Measurements from ENCODE around the gene KCNJ11.

The KCNJ11 gene

DNA sequence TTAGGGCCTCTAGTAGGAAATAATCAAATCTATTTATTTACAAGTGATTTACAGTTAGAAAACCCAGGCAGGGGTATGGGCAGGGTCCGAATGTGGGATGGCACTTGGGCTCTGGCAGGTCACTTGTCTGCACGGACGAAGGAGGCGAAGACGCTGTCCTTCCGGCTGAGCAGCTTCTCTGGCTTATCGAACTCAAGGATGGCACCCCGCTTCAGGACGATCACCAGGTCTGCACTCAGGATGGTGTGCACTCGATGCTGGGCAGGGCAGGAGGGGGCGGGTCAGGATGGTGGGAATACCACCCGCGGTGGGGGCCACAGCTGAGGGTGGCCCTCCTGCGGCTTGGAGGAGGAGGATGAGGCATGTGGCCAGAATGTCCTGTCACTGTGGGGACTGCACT, 4.4 kb upstream of the KCNJ11 start:
- DNase-seq (ENCODE audit: extremely low read depth in 1 of 2, low read depth in 1 of 2) = no peak

DNA sequence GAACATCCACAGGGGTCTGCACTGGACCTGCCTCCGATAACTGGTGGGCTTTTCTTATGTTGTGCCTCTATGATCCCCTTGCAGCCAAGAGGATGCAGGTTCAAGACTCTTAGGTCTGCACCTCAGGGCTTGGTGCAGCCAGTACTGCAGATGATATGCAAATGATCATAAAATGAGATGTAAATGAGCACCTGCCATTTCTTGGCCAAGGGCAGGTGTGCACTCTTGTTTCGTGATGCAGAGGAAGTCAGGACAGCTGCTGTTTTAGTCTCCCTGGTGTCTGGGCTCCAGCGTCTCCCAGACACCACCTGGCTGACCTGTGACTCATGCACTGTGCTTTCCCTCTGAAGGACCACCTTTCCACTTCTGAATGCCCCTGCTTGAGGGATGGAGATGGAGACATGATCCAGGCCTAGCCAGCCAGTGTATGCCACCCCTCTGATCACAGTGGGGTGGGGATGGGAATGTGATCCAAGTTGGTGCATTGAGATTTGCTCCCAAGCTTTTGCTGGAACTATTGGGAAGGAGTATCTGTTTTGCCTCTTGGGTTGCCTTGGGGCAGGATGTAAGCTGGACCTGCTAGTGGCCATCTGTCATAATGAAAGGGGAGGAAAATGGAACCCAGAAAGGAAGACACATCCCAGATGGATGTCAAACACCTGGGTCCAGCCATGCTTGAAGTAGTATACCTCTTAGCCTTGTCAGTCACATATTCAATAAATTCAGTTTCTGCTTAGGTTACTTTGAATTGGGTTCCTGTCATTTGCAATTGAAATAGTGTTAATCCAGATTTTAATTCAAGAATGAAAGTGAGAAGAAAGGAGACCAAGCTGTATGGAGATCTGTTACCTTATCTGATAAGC, 3.3 kb upstream of the KCNJ11 start:
- no peak for DNase-seq (ENCODE audit: extremely low read depth in 1 of 2, low read depth in 1 of 2)

DNA sequence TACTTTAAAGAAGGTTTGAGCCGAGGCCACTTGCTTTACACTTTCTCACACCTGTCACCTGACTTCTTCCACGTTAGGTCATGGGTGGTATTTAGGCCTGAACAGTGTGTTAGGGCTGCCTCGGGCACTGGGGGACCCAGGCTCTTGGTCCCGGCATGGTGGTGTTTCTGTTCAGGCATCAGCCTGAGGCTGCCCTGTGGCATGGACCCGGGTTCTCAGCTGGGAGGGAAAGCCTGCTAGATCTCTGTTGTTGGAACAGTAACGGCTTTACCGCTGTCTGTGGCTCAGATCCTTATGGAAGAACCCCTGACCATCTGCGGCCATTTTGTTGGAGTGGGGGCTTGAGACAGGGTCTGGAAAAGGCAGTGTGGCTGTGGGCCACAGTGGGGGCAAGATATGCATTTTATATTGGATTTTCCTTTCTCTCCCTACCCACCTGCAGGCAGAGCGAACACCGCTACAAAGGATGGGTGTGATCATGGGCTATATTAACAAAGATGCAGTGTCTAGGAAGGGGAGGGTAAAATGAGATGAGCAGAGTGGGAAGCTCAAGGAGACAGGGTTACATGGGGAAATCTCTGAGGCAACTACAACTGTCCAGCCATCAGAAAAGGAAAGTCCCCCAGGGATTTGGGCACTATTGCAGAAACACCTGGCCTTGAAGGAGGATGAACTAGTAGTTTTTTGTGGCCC, 1.6 kb upstream of the KCNJ11 start:
- no peak for DNase-seq (ENCODE audit: extremely low read depth in 1 of 2, low read depth in 1 of 2)

DNA sequence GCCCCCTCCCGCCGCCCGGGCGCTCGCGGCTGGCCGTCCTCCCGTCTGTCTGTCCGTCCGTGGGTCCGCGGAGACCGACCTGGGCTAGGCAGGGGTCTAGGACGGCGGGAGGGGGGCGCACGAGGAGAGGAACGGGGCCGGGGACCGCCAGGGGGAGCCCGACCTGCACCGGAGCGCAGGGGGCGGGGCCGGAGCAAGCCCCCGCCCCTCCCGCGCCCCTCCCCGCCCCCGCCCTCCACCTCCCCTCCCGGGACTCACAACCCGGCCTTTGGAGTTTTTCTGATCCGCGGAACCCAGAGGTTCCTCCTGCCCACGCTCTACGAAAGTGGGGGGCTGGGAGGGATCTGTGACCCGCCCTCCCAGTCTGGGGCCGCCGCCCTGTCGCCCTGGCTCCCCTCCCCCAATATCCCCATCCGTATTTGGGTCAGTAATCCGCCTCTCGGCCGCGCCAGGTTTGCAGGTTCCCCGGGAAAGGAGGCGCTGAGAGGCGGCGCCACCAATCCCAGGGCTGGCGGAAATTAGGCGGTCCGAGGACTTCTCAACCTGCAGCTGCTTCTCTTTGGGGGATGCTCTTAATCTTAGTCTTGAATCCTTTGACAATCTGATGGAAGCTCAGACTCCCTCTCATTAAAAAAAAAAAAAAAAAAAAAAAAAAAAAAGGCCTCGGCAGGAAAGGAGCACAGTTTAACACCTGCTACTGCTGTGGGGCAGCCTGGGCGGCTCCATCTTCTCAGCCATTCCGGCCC, 925 bp upstream of the KCNJ11 start:
- peak in 1 of 2 donors; percentile 54 for DNase-seq (ENCODE audit: extremely low read depth in 1 of 2, low read depth in 1 of 2)

DNA sequence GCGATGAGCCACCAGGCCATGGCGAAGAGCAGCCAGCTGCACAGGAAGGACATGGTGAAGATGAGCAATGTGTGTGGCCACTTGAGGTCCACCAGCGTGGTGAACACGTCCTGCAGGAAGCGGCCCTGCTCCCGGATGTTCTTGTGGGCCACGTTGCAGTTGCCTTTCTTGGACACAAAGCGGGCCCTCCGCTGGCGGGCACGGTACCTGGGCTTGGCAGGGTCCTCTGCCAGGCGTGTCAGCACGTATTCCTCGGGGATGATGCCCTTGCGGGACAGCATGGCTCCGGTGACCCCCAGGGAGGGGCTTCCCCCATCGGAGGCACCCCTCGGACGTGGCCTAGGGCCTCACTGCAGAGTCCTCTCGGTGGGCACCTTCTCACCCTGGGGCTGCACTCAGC, 648 bp downstream of the KCNJ11 start:
- no peak for DNase-seq (ENCODE audit: extremely low read depth in 1 of 2, low read depth in 1 of 2)

DNA sequence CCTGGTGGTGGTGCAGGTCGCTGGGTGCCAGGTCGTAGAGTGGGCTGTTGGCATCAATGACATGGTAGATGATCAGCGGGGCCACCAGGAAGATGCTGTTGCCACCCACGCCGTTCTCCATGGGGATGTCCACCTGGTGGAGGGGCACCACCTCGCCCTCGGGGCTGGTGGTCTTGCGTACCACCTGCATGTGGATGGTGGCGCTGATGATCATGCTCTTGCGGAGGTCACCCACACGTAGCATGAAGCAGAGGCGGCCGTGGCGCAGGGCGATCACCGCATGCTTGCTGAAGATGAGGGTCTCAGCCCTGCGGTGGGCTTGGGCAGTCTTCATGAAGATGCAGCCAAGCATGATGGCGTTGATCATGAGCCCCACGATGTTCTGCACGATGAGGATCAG, 1.2 kb downstream of the KCNJ11 start:
- no peak for DNase-seq (ENCODE audit: extremely low read depth in 1 of 2, low read depth in 1 of 2)

DNA sequence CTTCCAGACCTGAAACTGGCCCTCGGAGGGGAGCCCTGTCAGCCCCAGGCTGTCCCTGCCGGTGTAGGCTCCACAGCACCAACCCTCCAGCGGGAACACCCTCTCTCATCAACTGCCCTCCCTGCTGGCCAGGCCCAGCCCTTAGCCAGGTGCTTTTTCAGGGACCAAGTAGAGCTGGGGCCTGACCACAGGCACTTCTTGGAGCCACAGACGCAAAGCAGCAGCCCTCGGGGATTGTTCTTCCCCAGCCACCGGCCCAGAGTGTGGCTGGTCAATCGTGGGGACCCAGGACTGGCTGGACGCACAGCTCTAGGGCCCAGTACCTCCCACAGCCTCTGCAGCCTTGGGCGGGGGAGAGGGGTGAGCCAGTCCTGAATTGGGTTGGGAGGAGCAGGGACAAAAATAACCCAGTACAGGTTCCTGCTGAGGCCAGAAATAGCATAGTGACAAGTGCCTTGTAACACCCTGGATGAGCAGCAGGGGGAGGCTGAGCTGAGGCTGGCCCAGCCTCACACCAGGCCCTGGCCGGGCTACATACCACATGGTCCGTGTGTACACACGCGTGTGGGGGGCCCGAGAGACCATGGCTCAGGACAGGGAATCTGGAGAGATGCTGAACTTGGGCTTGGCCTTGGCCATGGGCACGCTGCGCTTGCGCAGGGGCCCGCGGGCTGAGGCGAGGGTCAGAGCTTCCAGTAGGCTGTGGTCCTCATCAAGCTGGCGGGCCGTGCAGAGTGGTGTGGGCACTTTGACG, 2.0 kb downstream of the KCNJ11 start:
- peak in 1 of 2 donors; percentile 13 for DNase-seq (ENCODE audit: extremely low read depth in 1 of 2, low read depth in 1 of 2)

DNA sequence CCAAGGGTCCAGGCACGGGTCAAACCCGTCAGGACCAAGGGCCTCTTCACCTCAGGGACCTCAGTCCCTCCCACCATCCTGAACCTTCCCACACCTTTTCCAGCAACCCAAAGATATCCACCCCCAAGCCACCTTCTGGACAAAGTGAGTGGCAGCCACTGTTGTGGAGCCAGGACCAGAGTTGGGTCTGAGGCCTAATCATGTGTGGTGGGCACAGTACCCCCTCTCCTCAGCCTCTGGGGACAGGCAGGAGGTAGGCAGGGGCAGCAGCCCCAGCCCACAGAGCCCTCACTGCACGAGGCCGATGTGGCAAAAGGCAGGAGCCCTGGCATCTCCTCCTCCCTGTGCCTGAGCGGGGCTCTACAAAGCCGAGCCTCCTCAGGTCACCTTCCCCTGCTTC, 2.5 kb downstream of the KCNJ11 start:
- DNase-seq (ENCODE audit: extremely low read depth in 1 of 2, low read depth in 1 of 2) = no peak

DNA sequence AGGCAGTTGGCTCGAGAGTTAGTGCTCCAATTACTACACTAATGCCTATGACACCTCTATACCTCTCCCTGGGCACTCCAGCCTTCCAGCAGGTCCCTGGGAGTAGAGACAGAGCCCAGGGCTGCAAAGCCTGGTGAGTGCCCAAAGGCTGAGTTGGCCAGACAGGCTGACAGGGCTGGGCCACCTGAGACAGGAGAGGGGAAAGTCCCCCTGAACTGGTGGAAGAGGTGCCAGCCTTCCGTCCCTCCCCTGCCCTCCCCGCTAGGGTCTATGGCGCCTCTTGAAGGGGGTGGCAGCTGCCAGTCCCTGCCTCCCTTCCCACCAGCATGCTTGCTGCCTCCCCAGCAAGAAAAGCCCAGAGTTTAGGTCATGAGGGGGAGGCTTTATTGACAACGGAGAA, 3.0 kb downstream of the KCNJ11 start:
- DNase-seq (ENCODE audit: extremely low read depth in 1 of 2, low read depth in 1 of 2) = no peak

DNA sequence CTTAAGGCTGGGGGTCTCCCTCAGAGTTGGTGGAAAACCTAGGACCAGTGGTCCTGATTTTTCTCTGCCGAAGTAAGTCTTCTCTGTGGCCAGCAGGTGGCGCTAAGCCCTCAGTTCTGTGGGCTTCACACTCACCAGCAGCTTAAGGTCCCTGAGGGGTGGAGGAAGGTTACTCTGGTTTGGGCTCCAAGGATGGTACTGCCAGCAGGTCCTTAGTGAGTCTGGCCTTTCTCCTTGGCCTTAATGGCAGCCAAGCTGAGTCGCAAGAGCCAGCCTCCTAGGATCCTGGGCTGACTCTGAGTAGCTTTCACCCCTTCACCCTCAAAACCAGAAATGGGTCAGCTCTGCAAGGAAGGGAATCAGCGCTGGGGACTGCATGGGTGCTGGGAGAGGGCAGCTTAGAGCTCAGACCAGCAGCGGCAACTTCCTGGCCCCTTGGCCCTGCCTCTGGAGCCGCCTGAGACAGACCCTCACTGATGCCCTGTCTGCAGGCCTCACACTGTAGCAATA, 4.4 kb downstream of the KCNJ11 start:
- peak; percentile 37 to 58 for DNase-seq (ENCODE audit: extremely low read depth in 1 of 2, low read depth in 1 of 2)

DNA sequence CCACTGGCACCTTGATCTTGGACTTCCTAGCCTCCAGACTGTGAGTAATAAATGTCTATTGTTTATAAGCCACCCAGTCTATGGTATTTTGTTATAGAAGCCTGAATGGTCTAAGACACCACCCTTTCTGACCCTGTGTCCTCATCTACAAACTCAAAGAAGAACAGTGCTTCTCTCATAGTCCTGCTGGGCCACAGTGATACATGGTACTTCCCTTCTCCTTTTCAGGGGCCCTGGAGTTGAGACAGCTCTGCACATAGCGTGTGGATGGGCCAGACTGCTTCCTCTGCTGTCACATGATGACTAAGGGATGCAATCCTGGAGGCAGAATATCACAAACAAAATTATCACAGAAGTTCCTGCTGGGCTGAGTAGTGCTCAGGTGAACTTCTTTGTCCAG, 5.0 kb downstream of the KCNJ11 start:
- no peak for DNase-seq (ENCODE audit: extremely low read depth in 1 of 2, low read depth in 1 of 2)

DNA sequence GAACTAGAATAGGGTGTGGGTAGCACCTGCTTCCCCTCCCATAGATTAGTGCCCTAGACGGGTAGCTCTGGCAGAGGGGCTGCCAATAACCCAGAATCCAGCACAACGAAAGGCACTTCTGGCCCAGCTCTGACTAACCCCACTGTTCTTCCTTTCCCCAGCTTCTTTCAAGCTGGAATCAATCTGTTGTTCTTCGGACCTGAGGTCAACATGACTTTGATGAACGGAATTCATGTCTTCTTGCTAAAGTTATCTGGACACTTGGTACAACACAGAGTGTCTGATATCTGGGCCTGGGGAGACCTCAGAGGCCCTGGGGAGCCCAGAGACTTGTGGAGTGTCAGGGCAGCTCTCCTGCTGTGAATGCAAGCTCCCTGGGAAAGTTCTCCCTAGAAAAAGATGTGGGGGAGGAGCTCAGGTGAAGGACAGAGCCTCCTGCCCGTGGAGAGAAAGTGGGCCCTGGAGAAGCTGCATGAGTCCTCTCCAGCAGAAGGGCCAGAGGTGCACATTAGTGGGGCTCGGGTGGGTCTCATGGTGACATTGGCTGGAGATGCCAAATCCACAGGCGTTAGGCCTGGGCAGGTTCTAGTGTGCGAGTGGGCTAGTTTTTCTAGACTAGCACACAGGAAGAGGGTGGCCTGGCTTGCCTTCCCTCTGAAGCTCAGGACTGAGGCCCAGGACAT, 6.3 kb downstream of the KCNJ11 start:
- DNase-seq (ENCODE audit: extremely low read depth in 1 of 2, low read depth in 1 of 2) = no peak

DNA sequence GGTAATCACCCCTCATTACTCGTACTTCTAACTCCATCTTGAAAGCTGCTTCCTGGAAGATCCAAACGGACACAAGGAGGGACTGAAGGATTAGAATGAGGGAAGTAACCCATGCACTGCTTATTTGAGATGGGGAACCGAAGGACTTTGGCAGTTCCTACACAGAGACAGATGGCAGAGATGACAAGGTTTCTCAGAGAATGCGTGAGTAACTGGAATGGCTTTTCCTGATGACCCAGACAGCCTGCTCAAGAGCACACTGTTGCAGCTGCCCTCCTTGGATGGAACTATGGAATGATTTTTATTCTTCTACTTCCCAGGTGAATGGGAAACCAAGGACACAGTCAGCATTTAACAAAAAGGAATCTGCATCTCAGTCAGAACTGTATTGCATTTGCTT, 7.3 kb downstream of the KCNJ11 start:
- DNase-seq (ENCODE audit: extremely low read depth in 1 of 2, low read depth in 1 of 2) = no peak

DNA sequence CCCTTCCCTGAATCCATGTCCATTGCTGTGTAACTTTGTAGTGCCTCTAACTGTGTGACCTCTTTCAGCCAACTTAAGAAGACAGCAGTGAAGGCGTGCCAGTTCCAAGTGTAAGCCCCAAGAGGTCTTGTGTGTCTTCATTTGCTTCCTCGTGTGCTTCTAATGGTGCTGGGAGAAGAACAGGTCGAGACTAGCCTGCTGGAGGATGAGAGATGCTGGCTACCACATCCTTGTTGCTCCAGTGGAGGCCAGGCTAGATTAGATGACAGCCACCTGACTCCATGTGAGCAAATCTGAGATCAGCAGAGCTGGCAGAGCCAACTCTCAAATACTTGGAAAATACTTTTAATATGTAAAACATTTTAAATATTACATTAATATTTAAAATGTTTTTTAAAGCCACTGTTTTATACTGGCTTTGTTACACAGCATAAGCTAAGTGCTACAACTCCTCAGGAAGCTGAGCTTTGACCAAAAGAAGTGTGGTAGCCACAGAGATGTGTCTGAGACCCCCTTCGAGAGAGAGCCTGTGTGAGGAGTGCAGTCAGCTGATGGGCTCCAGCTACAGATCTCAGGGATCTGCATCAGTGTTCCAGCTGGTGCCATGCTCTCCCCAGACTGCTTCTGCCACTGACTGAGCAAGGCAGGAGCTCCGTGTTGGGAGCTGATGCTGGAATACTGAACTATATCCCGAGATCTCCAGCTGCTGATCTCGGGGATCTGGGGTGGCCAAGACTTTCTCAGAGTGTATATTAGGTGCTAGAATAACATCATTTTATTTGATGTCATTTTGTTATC, 8.9 kb downstream of the KCNJ11 start:
- no peak for DNase-seq (ENCODE audit: extremely low read depth in 1 of 2, low read depth in 1 of 2)

DNA sequence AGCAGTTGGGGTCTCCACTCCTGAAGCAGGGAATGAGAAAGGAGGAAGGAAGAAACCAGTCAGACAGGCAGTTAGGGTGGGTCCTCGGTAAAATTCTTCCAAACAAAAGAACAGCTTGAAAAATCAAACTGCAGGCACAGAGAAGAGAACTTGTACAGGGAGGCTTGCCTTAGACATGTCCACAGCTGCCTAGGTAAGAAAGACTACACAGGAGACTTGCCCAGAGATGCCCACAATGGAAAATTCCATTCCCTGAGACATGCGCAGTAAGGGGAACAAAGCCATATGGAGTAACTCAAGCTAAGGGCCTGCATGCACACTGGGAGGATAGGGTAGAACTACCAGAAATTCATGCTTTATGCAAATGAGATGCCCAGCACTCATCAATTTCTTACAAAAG, 9.8 kb downstream of the KCNJ11 start:
- no peak for DNase-seq (ENCODE audit: extremely low read depth in 1 of 2, low read depth in 1 of 2)

DNA sequence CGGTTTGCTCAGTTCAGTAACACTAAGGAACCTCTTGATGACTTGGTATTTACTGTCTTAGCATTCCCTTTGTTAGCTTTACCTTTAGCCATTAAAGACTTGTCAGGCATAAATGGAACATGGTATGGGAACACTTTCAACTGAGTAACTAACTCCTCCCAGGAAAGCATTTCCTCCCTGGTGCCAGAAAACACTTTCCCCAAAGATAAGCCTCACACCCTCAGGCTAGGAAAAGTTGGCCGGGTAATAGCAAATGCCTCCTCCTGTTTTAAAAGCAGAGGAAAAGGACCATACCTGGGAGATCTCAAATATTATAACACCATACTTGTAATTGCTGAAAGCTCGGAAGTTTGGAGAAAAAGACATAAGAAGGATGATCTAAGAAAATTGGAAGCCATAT, 12.0 kb downstream of the KCNJ11 start:
- no peak for DNase-seq (ENCODE audit: extremely low read depth in 1 of 2, low read depth in 1 of 2)

DNA sequence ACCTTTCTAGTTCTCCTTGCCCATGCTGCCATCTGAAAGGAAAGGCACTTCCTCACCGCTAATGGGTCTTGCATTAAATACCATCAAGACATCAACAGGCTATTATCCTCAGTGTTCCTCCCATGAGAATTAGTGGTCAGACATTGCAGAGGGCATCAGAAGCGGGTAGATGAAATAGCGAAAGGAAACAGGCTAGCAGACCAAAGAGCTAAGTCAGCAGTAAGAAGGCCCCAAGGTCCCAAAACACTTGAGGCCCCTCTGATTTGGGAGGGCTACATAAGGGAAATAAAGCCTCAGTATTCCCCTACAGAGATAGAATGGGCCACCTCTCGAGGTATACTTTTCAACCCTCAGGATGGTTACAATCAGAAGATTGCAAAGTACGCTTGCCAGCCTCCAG, 12.9 kb downstream of the KCNJ11 start:
- no peak for DNase-seq (ENCODE audit: extremely low read depth in 1 of 2, low read depth in 1 of 2)

DNA sequence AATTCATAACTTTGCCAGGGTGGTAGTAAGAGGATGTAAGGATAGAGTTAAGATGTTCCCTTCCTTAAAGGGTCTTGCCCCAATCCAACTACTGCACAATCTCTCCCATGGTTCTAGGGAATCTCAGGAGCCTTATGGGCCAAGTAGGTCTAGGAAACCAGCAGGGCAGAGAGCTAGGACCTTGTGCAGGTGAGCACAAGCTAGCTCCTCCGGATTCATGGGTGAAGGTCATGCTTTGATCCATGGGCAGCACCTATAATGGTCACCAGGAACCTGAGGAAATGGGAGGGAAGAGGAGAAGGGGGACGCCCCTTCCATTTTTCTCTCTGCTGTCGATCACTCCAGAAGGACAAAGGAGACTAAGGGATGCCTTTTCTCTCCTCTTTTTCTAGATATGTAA, 16.8 kb downstream of the KCNJ11 start:
- DNase-seq (ENCODE audit: extremely low read depth in 1 of 2, low read depth in 1 of 2) = no peak

DNA sequence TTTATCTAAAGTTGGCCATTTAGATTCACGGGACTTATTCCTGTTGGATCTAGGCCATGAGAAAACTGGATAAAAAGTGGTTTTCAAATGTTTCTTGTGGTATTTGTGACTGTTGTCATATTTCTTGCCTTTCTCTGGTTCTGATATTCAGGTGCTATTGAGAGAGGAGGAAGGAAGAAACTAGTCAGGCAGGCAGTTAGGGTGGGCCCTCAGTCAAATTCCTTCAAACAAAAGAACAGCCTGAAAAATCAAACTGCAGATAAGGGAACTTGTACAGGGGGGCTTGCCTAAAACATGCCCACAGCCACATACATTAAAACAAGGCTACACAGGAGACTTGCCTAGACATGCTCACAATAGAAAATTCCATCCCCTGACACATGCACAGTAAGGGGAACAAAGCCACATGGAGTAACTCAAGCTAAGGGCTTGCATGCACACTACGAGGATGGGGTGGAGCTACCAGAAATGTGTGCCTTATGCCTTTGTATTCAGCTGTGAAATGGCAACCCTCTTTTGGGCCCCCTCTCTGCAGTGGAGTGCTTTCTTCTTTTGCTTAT, 18.7 kb downstream of the KCNJ11 start:
- no peak for DNase-seq (ENCODE audit: extremely low read depth in 1 of 2, low read depth in 1 of 2)

Data from stimulated activated CD8-positive, alpha-beta memory T cell treated with anti-CD3 and anti-CD28 coated beads, Interleukin-7, amount 100 ng/mL, for 48 hours (primary cell).